ENCODE data around the gene ADAD2.
A peak's percentile ranks its signal among the peaks of the same experiment; 100 is the strongest.

ADAD2 gene

DNA sequence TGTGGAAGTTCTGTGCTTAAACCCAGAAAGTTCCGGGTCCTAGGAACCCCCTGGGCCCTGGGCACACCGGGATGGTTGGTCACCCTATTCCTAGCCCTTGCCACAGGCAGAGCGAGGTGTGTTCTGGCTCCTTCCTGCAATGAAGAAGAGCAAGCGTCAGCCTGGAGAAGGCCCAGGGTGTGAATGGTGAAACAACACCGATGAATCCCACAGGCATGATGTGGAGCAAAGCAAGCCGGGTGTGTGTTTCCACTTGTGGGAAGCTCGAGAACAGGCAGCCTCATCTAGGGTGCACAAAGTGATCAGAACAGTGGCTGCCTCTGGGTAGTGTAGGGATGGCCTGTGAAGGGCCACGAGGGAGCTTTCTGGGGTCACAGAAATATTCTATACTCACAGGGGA lies 35.1 kb downstream of the ADAD2 start:
- no peak for DNase-seq

DNA sequence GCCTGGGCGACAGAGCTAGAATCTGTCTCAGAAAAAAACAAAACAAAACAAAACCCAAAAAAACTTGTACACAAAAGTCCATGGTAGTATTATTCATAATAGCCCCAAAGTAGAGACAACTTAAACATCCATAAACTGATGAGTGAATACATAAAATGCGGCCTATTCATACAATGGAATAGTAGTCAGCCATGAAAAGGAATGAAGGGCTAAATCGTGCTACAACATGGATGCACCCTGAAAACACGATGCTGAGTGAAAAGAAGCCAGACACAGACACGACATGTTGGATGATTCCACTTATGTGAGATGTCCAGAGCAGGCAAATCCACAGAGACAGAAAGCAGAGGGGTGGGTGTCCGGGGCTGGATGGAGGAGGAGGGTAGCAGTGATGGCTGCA lies 36.6 kb downstream of the ADAD2 start:
- no peak for DNase-seq

DNA sequence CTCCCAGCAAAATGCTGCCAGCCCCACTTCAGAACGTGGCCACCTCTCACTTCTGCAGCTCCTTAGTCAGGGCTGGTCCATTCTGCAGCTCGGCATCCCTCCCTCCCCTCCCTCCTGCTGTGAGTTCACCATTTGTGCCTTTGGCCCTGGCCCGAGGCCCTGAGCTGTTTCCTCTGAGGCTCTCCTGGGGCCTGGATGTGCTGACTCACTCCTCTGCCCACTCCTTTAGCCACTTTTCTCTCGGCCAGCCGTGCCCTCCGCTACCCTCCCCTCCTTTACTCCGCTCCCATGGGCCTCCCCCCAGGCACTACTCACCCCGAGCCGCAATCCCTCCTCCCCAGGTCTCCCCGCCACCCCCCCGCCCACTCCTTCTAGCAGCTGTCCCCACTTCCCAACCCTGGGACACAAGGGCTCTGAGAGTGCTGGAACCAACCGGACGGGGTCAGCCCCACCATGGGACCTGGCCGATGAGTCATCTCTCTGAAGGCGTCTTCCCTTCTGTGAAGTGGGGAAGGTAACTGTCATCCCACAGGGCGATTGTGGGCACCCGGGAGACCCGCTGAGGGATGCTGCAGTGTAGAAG lies 37.4 kb downstream of the ADAD2 start:
- peak; percentile 42 for DNase-seq

DNA sequence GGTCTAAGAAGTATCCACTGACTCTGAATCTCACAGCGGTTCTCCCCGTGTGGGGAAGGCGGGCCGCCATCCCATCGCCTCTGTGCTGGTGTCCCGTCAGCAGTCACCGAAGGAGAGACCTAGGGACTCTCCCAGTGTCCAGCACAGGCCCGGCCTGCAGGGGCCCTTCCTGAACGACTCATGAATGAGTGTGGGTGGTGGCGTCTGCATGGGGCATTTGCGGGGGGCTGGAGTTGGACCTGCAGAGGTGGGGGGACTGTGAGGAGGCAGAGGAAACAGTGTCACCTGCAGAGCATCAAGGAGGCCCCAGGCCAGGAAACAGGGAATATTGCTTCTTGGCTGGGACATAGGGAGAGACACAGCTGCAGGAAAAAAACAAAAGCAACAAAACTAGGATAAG lies 38.5 kb downstream of the ADAD2 start:
- no peak for DNase-seq

DNA sequence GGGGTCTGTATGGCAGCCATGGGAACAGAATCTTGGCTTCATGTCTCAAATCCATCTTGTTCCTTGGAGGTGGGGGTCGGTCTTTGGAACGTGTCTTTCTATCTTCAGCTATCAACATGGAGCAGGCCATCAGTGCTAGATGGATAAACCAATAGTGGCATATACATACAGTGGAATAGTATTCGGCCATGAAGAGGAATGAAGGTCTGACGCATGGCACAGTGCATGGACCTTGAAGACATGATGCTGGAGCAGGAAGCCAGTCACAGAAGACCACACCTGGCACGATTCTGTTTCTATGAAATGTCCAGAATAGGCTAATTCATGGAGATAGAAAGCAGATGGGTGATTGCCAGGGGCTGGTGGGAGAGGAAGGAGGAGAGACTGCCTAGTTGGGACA lies 41.1 kb downstream of the ADAD2 start:
- no peak for DNase-seq

DNA sequence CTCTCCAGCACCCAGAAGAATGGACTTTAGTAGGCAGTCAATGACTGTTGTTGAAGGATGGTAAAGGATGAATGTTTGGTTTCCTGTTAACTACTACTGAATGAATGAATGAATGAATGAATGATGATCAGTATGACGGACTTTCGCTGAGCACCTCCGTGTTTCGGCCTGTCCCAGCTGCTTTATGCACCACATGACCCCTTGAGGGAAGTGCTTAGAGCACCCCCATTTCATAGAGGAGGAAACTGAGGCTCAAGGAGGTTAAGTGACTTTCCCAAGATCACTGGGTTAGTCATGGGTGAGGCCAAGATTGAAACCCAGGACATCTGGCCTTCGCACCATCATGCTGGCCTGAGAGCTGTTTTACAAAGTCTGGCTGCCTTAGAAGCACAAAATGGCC lies 42.0 kb downstream of the ADAD2 start:
- DNase-seq: no peak

DNA sequence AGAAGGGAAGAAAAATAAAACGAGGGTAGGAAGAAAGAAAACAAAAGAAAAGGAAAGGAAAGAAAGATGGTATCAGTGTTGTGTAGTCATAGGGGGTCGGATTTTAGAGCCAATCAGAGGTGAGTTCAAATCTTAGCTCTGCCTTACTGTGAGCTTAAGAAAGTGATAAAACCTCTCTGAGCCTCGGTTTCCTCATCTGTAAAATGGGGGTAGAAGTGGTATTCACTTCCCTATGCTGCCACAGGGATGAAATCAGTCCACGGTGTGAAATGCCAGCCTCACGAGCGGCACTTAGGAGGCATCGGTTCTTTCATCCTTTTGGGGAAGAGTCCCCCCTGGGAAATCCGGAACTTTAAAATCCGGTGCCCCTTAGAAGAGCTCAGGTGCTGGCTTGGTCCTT lies 42.8 kb downstream of the ADAD2 start:
- no peak for DNase-seq

DNA sequence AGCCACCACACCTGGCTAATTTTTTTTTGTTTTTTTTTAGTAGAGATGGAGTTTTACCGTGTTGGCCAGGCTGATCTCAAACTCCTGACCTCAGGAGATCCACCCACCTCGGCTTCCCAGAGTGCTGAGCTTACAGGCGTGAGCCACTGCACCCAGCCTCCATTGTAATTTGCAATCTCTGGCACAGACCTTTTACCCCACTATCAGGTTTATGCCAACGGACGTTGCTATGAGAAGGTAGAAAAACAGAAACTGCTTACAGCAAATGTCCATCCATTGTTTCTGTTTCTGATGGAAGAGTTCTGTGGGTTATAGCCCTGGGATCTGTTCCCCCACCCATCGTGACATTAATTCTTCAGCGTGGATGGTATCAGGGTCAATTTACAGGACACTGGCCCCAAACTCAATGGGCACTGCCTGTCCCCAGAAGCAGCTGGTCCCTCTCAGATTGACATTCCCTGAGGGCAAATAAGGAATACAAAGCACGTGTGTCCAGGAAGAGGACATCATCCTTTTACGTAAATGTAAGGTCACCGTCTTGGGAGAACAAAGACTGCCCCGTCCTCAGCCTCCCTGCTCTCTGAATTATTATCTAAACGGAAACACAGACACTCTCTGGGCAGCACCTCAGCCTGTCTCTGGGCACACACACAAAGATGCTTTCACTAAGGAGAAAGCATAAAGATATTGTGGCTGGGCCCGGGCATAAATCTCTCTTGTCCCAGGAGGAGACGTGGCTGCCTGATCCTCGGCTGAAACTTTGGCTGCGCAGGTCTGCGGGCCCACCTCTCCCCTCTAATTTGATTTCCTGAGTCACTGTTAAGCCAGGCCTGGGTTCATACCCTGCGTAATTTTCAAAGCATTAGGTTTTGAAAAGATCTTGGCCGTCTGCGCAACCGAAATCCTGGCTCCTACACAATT lies 43.6 kb downstream of the ADAD2 start:
- DNase-seq: no peak

DNA sequence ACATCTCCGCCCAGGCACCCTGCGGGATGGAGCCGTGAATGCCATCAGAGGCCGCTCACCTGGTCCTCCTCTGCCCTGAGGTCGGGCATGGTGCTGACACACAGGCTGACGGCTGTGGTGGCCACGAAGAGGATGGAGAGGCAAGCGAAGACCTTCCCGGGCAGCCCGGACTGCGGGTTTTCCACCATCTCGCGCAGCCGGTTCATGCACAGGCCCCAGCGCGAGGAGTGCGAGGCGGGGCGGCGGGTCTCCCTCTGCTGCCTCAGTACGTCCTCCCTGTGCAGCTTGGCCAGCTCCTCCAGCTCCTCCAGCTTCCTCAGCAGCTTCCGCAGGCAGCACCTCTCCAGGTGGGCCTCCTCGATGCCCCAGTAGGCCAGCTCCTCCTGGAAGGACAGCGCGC lies 45.7 kb downstream of the ADAD2 start:
- DNase-seq: no peak

DNA sequence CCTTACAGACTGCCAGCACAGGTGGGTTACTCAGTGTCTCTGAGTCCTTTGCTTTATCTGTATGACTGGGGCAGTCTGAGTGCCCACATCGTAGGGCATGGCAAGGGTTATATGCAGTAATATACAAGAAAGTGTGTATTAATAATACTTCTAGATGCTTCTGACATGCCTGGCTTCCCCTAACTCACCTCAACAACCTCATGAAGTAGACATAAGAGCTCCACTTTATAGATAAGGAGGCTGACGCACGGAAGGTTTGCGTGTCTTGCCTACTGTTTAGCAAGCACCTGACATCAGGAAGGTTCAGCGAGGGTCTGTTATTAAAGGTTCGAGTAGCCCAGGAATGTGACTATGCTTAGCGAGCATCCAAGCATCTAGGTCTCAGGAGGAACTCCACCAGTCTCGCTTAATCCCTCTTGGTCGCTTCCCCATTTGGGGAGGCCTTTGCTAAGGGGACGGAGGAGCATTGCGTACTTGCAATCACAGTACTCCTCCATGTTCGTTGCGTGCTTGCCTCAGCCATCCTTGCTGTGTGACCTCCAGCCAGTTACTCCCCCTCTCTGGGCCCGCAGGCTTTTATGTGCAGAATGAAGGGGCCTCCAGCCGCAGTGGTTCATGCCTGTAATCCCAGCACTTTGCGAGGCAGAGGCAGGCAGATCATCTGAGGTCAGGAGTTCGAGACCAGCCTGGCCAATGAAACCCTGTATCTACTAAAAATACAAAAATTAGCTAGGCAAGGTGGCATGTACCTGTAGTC lies 47.2 kb downstream of the ADAD2 start:
- no peak for DNase-seq

DNA sequence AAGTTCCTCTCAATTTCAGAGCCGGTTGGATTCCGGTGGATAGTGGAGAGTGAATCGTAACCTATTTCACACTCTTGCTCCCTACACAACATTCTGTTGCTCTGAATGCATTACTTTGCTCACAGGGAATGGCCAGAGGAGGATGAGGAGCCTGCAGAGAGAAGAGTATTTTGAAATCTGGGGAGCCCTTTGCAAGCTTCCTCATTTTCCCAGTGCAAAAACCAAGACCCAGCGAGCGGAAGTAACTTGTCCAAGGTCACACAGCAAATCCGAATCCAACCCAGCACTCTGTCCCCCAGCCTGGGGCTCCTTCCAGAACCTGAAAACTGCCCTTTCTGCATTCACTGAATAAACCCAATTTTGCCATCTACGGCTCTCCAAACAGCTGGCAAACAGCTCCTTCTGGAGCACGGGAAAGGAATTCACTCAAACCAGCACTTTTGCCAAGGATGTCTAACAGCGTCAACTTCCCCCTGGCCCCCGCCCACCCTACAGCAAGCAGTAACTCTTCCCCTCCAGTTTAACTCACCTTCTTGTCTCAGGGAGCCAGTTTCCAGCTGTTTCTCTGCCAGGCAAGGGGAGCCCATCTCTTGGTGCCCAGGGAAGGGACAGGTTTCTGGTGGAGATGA lies 48.3 kb downstream of the ADAD2 start:
- DNase-seq: no peak

DNA sequence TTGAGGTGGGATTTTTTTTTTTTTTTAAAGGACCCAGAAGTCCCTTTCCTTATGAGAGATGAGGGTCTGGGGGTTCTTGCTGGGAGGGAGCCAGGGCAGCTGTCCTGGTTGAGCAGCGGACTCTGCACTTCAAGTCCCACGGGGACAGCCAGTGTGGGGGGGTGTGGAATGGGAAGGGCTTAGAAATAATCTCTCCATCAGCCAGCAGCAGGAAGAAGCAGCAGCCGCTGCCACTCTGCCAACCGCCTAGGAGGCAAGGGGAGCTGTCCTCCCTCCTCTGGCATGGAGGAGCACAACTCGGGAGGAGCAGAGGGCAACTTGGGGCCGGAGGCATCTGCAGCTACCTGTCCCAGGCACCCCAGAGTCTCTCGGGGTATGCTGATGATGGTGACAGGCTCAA lies 49.0 kb downstream of the ADAD2 start, which contains the start of gene KCNG4:
TSS of gene KCNG4 (minus strand) at position 104 of the 400 bp plus-strand sequence. CDS start 2,527 bp downstream, outside the sequence.
- peak; percentile 10 for DNase-seq

DNA sequence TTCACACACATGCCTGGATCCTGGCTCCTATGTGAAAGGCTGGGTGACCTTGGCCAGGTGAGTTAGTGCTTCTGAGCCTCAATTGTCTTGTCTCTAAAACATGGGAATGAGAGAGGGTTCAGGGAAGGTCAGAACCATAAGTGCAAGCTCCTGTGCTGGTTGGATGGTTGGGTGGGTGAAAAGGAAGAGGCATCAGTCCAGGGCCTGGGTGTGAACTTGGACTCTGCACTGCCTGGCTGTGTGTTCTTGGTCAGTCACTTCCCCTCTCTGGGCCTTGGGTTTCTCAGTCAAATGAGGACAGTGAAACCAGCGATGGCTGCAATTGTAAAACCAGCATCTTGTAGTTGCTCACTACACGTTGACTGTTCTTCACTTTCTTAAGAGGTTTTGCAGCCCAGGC lies 49.5 kb downstream of the ADAD2 start:
- no peak for DNase-seq

DNA sequence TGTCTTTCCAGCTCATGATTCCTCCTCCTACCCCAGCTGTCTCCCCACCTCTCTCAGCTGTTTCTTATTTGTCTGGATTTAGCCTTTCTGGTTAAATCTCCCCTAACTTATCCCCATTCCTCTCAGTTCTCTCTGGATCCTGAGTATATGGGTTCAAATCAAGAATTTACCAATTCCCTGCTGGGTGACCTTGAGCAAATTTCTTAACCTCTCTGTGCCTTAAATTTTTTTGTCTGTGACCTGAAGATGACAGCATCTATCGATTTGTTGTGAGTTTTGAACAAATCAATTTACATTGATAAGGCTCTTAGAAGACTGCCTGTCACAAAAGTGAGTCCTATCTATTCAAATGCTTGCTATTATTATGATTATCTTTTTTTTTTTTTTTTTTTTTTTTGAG lies 50.8 kb downstream of the ADAD2 start:
- DNase-seq: no peak

DNA sequence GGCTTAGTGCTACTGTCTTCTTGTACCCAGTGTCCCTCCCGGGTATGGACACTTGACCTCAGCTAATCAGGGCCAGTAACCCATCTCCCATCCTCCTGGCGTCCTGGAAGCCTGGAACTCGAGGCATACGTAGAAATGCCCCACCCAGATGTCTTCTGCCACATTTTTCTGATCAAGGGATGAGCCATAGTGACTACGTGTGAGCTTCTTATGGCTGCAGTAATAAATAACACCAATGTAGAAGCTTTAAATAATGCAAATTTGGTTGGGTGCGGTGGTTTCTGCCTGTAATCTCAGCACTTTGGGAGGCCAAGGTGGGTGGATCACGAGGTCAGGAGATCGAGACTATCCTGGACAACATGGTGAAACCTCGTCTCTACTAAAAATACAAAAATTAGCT lies 51.9 kb downstream of the ADAD2 start:
- no peak for DNase-seq

DNA sequence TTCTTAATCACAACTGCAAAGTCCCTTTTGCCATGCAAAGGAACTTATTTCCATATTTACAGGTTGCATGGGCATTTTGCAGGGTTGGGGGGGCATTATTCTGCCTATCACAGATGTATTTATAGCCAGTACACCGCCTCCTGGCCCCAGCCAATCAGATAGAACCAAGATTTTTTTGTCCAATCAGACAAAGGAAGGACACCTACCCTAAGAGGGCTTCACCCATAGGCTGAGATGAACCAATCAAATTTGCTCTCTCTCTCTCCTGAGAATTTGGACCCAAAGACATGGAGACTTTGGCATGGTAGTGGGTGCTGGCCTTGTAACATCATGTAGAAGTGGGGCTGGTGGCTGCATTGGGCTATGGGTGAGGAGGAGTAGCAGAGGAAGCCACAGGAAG lies 52.8 kb downstream of the ADAD2 start:
- peak; percentile 8 for DNase-seq

DNA sequence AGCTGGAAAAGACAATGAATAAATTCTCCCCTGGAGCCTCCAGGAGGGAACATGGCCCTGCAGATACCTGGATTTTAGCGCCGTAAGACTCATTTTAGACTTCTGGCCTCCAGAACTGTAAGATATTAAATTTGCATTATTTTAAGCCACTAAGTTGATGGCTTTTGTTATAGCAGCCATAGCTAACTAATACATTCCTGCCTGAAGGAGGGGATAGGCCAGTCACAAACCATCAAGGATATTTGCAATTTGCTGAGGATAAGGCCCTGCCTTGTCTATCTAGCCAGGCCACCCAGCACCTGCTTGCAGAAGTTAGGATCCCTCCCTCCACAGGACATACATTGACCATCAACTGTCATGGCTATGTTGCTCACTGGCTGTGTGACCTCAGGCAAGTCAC lies 53.8 kb downstream of the ADAD2 start:
- no peak for DNase-seq

DNA sequence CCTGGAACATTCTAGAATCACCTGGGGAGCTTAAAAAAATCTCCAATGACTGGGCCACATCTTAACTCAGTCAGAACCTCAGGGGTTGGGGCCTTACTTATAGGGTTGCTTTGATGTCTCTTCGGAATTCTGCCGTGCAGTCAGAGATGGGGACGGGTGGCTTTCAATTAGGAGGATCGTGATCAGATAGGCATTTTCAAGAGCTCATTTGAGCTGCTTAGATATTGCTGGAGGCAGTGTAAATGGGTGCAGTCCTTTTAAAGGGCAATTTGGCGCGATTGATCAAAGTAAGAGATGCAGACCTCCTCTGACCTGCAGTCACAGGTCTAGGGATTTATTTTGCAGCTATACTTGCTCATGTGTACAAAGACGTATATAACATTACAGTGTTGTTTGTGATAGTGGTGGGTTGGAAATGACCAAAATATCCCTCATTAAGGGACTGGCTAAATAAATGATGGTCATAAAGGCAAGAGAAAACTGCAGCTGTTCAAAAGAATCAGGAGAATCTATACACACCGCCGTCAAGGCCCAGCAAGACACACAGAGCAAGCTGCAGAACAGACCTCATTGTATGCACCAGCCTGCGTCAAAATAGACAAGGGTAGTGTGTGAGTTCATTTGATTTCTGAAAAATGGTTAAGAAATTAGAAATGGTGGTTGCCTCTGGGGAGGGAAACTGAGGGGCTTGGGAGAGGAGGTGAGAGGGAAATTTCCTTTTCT lies 55.2 kb downstream of the ADAD2 start:
- DNase-seq: no peak

DNA sequence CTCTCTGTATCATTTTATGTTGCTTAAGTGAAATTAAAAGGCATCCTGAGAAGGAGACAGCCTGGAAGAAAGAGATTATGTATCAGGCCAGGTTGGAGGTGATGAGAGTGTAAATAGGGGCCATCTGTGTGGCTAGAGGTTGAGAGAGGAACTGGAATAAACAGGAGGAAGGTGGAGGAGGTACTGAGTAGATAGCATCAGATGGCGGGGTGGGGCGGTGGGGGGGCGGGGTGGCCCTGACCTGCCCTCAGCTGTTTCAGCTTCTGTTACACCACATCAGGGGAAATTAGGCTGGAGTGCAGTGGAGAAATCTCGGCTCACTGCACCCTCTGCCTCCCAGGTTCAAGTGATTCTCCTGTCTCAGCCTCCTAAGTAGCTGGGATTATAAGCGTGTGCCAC lies 55.7 kb downstream of the ADAD2 start:
- peak; percentile 7 for DNase-seq
